Measurements from ENCODE around the gene PPP6R1. TPM values are rescaled to one million over a fixed set of nuclear protein-coding genes. Genes with fewer than 3 reads are reported as not detected.

PPP6R1 gene
- polyA plus RNA-seq, 3 donors = 16.9 to 91.3 (median 22.0) TPM

DNA sequence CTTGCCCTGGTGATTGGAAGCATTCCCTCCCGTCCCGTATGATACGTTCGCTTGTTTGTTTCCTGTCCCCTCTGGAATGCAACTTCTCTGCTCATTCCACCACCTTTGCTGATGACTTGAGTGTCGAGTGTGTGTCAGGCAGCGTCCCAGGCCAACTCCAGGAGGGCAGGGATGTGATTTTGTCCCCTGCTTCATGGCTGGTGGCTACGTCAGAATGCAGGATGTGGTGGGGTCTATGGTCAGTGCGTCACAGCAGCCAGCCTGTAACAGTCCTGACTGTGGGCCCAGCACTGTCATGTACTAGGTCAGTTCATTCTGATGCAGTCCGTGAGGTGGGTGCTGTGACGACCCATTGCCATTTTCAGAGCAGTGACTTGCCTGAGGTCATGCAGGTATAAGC is 41.2 kb upstream of the PPP6R1 start:
- Mint-ChIP-seq H3K27ac (peak overlapping the region in 1 of 7 donors; percentile 38), H3K4me3 (no peak overlapping the region), H3K4me1 (peaks cover 9% of the 10 kb centered on the region), H3K27me3 (ENCODE audit: low read depth in 3 of 3) (peaks cover 0 to 13% (median 3%) of the 10 kb centered on the region in 3 donors), H3K9me3 (no peaks in the 10 kb centered on the region), H3K36me3 (no peaks in the 10 kb centered on the region)
- Histone ChIP-seq H3K9ac (ENCODE audit: insufficient read depth, low read length, poor library complexity, severe bottlenecking) (no peak overlapping the region), H3K4me1 (ENCODE audit: control insufficient read depth in 1 of 2, insufficient read depth in 2 of 2, low read length in 2 of 2) (peaks cover 10 to 12% of the 10 kb centered on the region in 2 donors), H3K4me2 (replicated peaks; ENCODE audit: extremely low read depth, low read length, poor library complexity, severe bottlenecking) (no peak overlapping the region), H4K20me1 (ENCODE audit: insufficient read depth, low read length) (no peaks in the 10 kb centered on the region), H3K4me3 (replicated peaks in 1 of 3; ENCODE audit: low read depth in 2 of 3, low read length in 3 of 3) (no peak overlapping the region), H3K36me3 (replicated peaks in 1 of 2; ENCODE audit: control insufficient read depth in 1 of 2, insufficient read depth in 2 of 2, low read length in 2 of 2) (no peaks in the 10 kb centered on the region), H3K27me3 (ENCODE audit: control insufficient read depth in 2 of 2, insufficient read depth in 2 of 2, low read length in 2 of 2) (no peaks in the 10 kb centered on the region), H2AFZ (ENCODE audit: insufficient read depth, low read depth, low read length, poor library complexity, severe bottlenecking) (no peak overlapping the region), H3K27ac (ENCODE audit: low read depth in 1 of 2, low read length in 2 of 2) (no peak overlapping the region), H3K9me3 (replicated peaks in 1 of 2; ENCODE audit: control insufficient read depth in 1 of 2, insufficient read depth in 1 of 2, low read length in 2 of 2) (no peaks in the 10 kb centered on the region), H3K79me2 (ENCODE audit: insufficient read depth, low read length) (no peaks in the 10 kb centered on the region)
- 83% methylated on average over 7 of the region's 10 CpGs for WGBS (ENCODE audit: insufficient coverage)
- no peak for DNase-seq
- intact Hi-C loops (cut with micrococcal nuclease) = loop anchor here (5.0 to 10.0 kb wide), 5 partner anchors 37 to 155 kb away; partner anchors contain the start of genes KMT5C (in 2 of the 2), RPL28 (in 1 of the 2) and TMEM238 (in 1 of the 2)
- no peak for TF ChIP-seq CTCF (IDR thresholded peaks at IDR 0.05)

DNA sequence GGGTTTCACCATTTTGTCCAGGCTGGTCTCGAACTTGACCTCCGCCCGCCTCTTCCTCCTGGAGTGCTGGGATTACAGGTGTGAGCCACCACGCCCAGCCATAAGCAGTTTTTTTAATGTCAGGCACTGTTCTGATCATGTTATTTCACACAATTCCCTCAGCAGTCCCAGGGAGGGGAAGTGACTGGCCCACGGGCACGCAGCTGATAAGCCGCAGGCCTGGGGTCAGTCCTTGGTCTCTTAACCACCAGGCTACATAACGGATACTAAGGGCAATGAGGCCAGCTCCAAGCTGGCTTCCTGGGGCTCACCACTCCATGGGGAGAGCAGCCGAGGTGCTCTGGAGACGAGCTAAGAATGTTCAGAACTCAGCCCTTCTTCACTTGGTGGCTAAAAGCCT is 38.5 kb upstream of the PPP6R1 start:
- no peak overlapping the region for H3K9ac ChIP-seq (ENCODE audit: insufficient read depth, low read length, poor library complexity, severe bottlenecking)
- 90% methylated on average over 7 of the region's 10 CpGs for WGBS (ENCODE audit: insufficient coverage)
- no peaks in the 10 kb centered on the region for H3K36me3 Mint-ChIP-seq
- no peak overlapping the region for H3K4me2 ChIP-seq (replicated peaks; ENCODE audit: extremely low read depth, low read length, poor library complexity, severe bottlenecking)
- H4K20me1 ChIP-seq (ENCODE audit: insufficient read depth, low read length) = no peaks in the 10 kb centered on the region
- H3K9me3 Mint-ChIP-seq = no peaks in the 10 kb centered on the region
- H3K27ac ChIP-seq (ENCODE audit: low read depth in 1 of 2, low read length in 2 of 2) = no peak overlapping the region
- no peak overlapping the region for H3K4me3 ChIP-seq (replicated peaks in 1 of 3; ENCODE audit: low read depth in 2 of 3, low read length in 3 of 3)
- no peaks in the 10 kb centered on the region for H3K27me3 ChIP-seq (ENCODE audit: control insufficient read depth in 2 of 2, insufficient read depth in 2 of 2, low read length in 2 of 2)
- no peak for TF ChIP-seq CTCF (IDR thresholded peaks at IDR 0.05)
- H3K9me3 ChIP-seq (replicated peaks in 1 of 2; ENCODE audit: control insufficient read depth in 1 of 2, insufficient read depth in 1 of 2, low read length in 2 of 2) = no peaks in the 10 kb centered on the region
- no peak for DNase-seq
- H2AFZ ChIP-seq (ENCODE audit: insufficient read depth, low read depth, low read length, poor library complexity, severe bottlenecking) = no peak overlapping the region
- H3K4me3 Mint-ChIP-seq = no peak overlapping the region
- no peaks in the 10 kb centered on the region for H3K36me3 ChIP-seq (replicated peaks in 1 of 2; ENCODE audit: control insufficient read depth in 1 of 2, insufficient read depth in 2 of 2, low read length in 2 of 2)
- peaks cover 9% of the 10 kb centered on the region for H3K4me1 Mint-ChIP-seq
- H3K27ac Mint-ChIP-seq = no peak overlapping the region
- H3K79me2 ChIP-seq (ENCODE audit: insufficient read depth, low read length) = no peaks in the 10 kb centered on the region
- peaks cover 10 to 11% of the 10 kb centered on the region in 2 donors for H3K4me1 ChIP-seq (ENCODE audit: control insufficient read depth in 1 of 2, insufficient read depth in 2 of 2, low read length in 2 of 2)
- intact Hi-C loops (cut with micrococcal nuclease) = loop anchor here in 1 of 2 donors (10.0 kb wide), 2 partner anchors 118 to 158 kb away; no protein-coding TSS in a partner anchor
- peaks cover 0 to 16% (median 3%) of the 10 kb centered on the region in 3 donors for H3K27me3 Mint-ChIP-seq (ENCODE audit: low read depth in 3 of 3)

Measured in CD14-positive monocyte (primary cell).